Neural progenitor cell (in vitro differentiated cells): Measurements from ENCODE around the gene JDP2. TPM values are rescaled to one million over a fixed set of nuclear protein-coding genes. Genes with fewer than 3 reads are reported as not detected.

Source experiments
- DNase-seq: peaks from one replicate; pipeline ENCODE4 v3.0.0-alpha.2; 2016; ENCODE audit warnings: low spot score
- H2AFZ ChIP-seq: fragments of 200-600 bp; sonication (generic); replicated peaks from 2 replicates; pipeline ENCODE4 v1.6.1; 2016; ENCODE audit warnings: antibody characterized with exemption
- H3F3A ChIP-seq: fragments of 200-600 bp; sonication (generic); 2 replicates; pipeline ENCODE4 v1.6.1; 2016; ENCODE audit warnings: antibody characterized with exemption, low read depth
- H3K27ac ChIP-seq: fragments of 200-600 bp; sonication (generic); 2 replicates; pipeline ENCODE4 v1.5.1; 2016; ENCODE audit warnings: mild to moderate bottlenecking
- H3K27me3 ChIP-seq: fragments of 200-600 bp; sonication (generic); 2 replicates; pipeline ENCODE4 v1.6.1; 2016; ENCODE audit warnings: mild to moderate bottlenecking, moderate library complexity
- H3K36me3 ChIP-seq: fragments of 200-600 bp; sonication (generic); 2 replicates; pipeline ENCODE4 v1.5.1; 2016
- H3K4me1 ChIP-seq: fragments of 200-600 bp; sonication (generic); 2 replicates; pipeline ENCODE4 v1.6.1; 2016; ENCODE audit warnings: mixed run types
- H3K4me2 ChIP-seq: fragments of 200-600 bp; sonication (generic); 2 replicates; pipeline ENCODE4 v1.6.1; 2016
- H3K4me3 ChIP-seq: fragments of 200-600 bp; sonication (generic); 2 replicates; pipeline ENCODE4 v1.5.1; 2016
- H3K79me2 ChIP-seq: fragments of 200-600 bp; sonication (generic); 2 replicates; pipeline ENCODE4 v1.6.1; 2016; ENCODE audit warnings: low read depth
- H3K9ac ChIP-seq: fragments of 200-600 bp; sonication (generic); 2 replicates; pipeline ENCODE4 v1.6.1; 2016
- H3K9me3 ChIP-seq: fragments of 200-600 bp; sonication (generic); 2 replicates; pipeline ENCODE4 v1.5.1; 2016; ENCODE audit warnings: low read depth
- H4K20me1 ChIP-seq: fragments of 200-600 bp; sonication (generic); 2 replicates; pipeline ENCODE4 v1.6.1; 2016; ENCODE audit warnings: low read depth
- H3K27ac Mint-ChIP-seq: 3 replicates; pipeline ENCODE4 v1.8.0; 2021; ENCODE audit warnings: mixed read lengths
- H3K27me3 Mint-ChIP-seq: 2 replicates; pipeline ENCODE4 v1.8.0; 2022; ENCODE audit warnings: low read depth, mild to moderate bottlenecking, inconsistent platforms, moderate library complexity, mixed read lengths; ENCODE audit not compliant: insufficient read depth
- H3K36me3 Mint-ChIP-seq: 3 replicates; pipeline ENCODE4 v1.8.0; 2021; ENCODE audit warnings: mixed read lengths
- H3K4me1 Mint-ChIP-seq: 3 replicates; pipeline ENCODE4 v1.8.0; 2021; ENCODE audit warnings: mixed read lengths
- H3K4me3 Mint-ChIP-seq: 3 replicates; pipeline ENCODE4 v1.8.0; 2021; ENCODE audit warnings: mild to moderate bottlenecking, moderate library complexity, mixed read lengths
- H3K9me3 Mint-ChIP-seq: 3 replicates; pipeline ENCODE4 v1.8.0; 2020; ENCODE audit warnings: mixed read lengths
- EZH2 ChIP-seq: fragments of 200-600 bp; sonication (generic); IDR thresholded peaks from 2 replicates; pipeline ENCODE4 v1.6.1; 2017; ENCODE audit warnings: antibody characterized with exemption, mild to moderate bottlenecking, moderate library complexity
- EZH2phosphoT487 ChIP-seq: fragments of 200-600 bp; sonication (generic); IDR thresholded peaks from 2 replicates; pipeline ENCODE4 v1.6.1; 2017; ENCODE audit warnings: antibody characterized with exemption
- total RNA-seq: library from RNA; depleted of rRNA; stranded (reverse); fragments of >200 nt; gene quantifications from 2 replicates; pipeline ENCODE4 v1.2.3, GENCODE V29; 2015; ENCODE audit warnings: low replicate concordance
- TF ChIP-seq, protein P1 (sequence below): fragments of 200-600 bp; sonication (generic); IDR thresholded peaks from 2 replicates; pipeline ENCODE4 v1.5.1; 2017; ENCODE audit warnings: antibody characterized with exemption, mild to moderate bottlenecking

Gene JDP2
- total RNA-seq, 1 donor from 2014 or later = 2.5 TPM

DNA sequence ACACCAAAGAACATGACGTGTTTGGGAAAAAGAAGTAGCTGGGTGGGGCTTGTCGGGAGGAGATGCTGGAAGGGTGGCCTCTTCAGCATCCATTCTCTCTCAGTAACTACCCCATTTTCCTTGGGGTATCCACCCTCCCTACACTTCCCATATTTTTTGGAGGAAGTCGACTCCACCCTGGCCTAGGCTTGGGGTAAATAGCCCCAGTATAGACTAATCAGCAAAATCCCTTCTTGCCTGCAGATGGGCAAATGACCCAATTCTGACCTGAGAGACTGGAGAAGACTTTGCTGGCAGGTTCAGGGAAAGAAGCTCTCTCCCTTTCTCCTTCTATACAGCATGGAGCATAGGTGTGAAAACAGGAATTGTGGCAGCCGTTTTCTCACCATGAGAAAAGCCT lies 28.5 kb upstream of the JDP2 start:
- Mint-ChIP-seq H3K27ac (no peak overlapping the region), H3K4me1 (peaks cover 11% of the 10 kb centered on the region), H3K27me3 (peaks cover 10% of the 10 kb centered on the region), H3K9me3 (peaks cover 10% of the 10 kb centered on the region), H3K36me3 (no peaks in the 10 kb centered on the region), H3K4me3 (no peak overlapping the region)
- Histone ChIP-seq H3K4me2 (no peak overlapping the region), H3K27ac (no peak overlapping the region), H2AFZ (no peak overlapping the region), H3K36me3 (no peaks in the 10 kb centered on the region), H3K27me3 (no peaks in the 10 kb centered on the region), H3F3A (peaks cover 5% of the 10 kb centered on the region), H4K20me1 (no peaks in the 10 kb centered on the region), H3K79me2 (no peaks in the 10 kb centered on the region), H3K4me1 (peaks cover 16% of the 10 kb centered on the region), H3K9me3 (no peaks in the 10 kb centered on the region), H3K4me3 (no peak overlapping the region), H3K9ac (no peak overlapping the region)
- TF ChIP-seq, protein P1, sequence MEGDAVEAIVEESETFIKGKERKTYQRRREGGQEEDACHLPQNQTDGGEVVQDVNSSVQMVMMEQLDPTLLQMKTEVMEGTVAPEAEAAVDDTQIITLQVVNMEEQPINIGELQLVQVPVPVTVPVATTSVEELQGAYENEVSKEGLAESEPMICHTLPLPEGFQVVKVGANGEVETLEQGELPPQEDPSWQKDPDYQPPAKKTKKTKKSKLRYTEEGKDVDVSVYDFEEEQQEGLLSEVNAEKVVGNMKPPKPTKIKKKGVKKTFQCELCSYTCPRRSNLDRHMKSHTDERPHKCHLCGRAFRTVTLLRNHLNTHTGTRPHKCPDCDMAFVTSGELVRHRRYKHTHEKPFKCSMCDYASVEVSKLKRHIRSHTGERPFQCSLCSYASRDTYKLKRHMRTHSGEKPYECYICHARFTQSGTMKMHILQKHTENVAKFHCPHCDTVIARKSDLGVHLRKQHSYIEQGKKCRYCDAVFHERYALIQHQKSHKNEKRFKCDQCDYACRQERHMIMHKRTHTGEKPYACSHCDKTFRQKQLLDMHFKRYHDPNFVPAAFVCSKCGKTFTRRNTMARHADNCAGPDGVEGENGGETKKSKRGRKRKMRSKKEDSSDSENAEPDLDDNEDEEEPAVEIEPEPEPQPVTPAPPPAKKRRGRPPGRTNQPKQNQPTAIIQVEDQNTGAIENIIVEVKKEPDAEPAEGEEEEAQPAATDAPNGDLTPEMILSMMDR = no peak
- TF ChIP-seq EZH2phosphoT487 (no peak), EZH2 (no peak)
- no peak for DNase-seq

DNA sequence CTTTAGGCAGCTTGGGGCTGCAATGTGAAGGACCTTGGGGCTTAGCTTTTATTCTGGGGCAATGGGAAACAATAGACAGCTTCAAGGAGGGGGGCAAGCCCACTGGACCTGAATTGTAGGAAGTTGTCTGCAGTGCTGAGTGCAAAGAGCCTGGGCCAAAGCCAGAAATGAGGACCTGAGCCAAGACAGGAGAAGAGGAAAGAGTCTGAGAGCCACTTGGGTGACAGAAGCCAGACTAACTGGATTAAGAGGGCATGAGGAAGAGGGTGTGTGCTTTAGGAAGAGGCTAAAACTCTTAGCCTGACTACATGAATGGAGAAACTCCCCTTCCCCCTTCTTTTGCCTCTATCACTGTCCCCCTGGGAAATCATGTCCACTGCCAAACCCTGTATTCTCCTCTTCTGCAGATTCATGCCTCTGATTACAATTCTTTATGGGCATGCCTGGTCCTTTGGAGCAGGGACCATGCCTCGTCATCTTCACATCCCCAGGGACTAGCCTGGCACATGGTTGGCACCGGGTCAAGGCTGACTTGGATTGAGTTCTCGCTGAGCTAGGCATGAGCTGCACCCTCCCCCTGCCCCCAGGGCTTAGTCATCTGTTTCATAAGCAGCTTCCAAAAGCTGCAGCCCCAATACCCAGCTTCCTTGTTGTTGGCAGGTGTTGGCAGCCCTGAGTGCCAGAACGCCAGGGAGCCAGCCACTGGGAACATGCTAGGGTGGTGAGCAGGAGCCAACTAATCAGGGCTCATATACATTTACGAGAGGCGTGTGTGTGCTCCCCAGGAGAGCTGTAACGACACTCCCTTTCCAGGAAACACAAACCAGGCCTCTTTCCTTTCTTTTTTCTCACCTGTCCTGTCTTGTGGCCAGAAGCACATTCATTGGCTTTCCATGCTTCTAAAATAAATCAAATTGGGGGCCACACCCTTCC lies 27.7 kb upstream of the JDP2 start:
- no peaks in the 10 kb centered on the region for H3K27me3 ChIP-seq
- peaks cover 14% of the 10 kb centered on the region for H3K27me3 Mint-ChIP-seq
- H3K9me3 ChIP-seq = no peaks in the 10 kb centered on the region

DNA sequence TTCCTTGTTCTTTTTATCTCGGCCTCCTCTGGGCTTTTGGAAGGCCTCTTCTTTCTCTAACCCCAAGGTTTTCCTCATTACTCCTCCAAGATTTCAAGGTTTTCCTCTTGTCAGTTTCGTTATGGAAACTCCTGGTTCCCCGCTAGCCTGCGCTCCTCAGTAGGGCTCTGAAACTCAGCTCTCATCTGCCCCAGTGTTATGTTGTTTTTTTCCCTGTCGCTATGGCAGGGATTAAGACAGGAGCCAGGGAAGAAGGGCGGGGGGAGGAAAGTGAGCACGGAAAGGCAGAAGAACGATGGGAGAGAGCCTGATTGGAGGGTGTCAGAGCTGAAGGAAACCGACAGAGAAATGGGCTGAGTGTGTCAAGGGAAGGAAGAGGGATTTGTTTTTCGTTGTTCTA lies 26.5 kb upstream of the JDP2 start:
- peak overlapping the region; percentile 99 for H3K27ac Mint-ChIP-seq
- peaks cover 11% of the 10 kb centered on the region for H3K27me3 Mint-ChIP-seq
- Histone ChIP-seq H3K27ac (no peak overlapping the region), H3F3A (peaks cover 5% of the 10 kb centered on the region), H3K9ac (no peak overlapping the region), H2AFZ (peak overlapping the region; percentile 88), H3K4me3 (no peak overlapping the region), H3K9me3 (no peaks in the 10 kb centered on the region), H3K79me2 (no peaks in the 10 kb centered on the region), H3K4me1 (peaks cover 16% of the 10 kb centered on the region), H4K20me1 (no peaks in the 10 kb centered on the region), H3K36me3 (no peaks in the 10 kb centered on the region), H3K27me3 (no peaks in the 10 kb centered on the region), H3K4me2 (peak overlapping the region; percentile 23)
- no peaks in the 10 kb centered on the region for H3K36me3 Mint-ChIP-seq
- H3K4me1 Mint-ChIP-seq = peaks cover 11% of the 10 kb centered on the region
- TF ChIP-seq EZH2phosphoT487 (no peak), EZH2 (no peak)
- TF ChIP-seq, protein P1 = no peak
- peaks cover 10% of the 10 kb centered on the region for H3K9me3 Mint-ChIP-seq
- H3K4me3 Mint-ChIP-seq = peak overlapping the region; percentile 39
- DNase-seq = peak; percentile 83

More for the DNA sequence above, 27.7 kb upstream of the JDP2 start:
- H2AFZ ChIP-seq = no peak overlapping the region
- H3K4me1 ChIP-seq = peaks cover 16% of the 10 kb centered on the region
- no peak for DNase-seq
- peak overlapping the region; percentile 43 for H3K27ac Mint-ChIP-seq
- H3K4me1 Mint-ChIP-seq = peaks cover 11% of the 10 kb centered on the region
- no peaks in the 10 kb centered on the region for H3K36me3 ChIP-seq
- no peaks in the 10 kb centered on the region for H4K20me1 ChIP-seq
- H3K9me3 Mint-ChIP-seq = peaks cover 10% of the 10 kb centered on the region
- peaks cover 5% of the 10 kb centered on the region for H3F3A ChIP-seq
- no peak overlapping the region for H3K4me2 ChIP-seq
- H3K79me2 ChIP-seq = no peaks in the 10 kb centered on the region
- H3K27ac ChIP-seq = no peak overlapping the region
- no peak for TF ChIP-seq EZH2phosphoT487
- TF ChIP-seq, protein P1 = no peak
- no peak for TF ChIP-seq EZH2
- no peak overlapping the region for H3K4me3 ChIP-seq
- no peak overlapping the region for H3K4me3 Mint-ChIP-seq
- H3K9ac ChIP-seq = no peak overlapping the region
- no peaks in the 10 kb centered on the region for H3K36me3 Mint-ChIP-seq
